K562 (cell line): ENCODE measurements around the gene FBXL13. TPM values are rescaled to one million over a fixed set of nuclear protein-coding genes. Genes with fewer than 3 reads are reported as not detected.

ENCODE experiments used
- ATF1 ChIP-seq, 2 experiments: fragments of 450-650 bp in 1 of 2; IDR thresholded peaks; 2 replicates each; pipeline ENCODE4 v1.6.1; 2016; ENCODE audit warnings: missing compliant biosample characterization in 1 of 2, missing genetic modification characterization in 1 of 2
- CREM ChIP-seq: IDR thresholded peaks from 2 replicates; pipeline ENCODE4 v1.6.1; 2014; ENCODE audit warnings: antibody characterized with exemption, low read depth
- EHMT2 ChIP-seq: fragments of 450-650 bp; IDR thresholded peaks from 2 replicates; pipeline ENCODE4 v1.6.1; 2018; ENCODE audit warnings: antibody characterized with exemption
- EP300 ChIP-seq: IDR thresholded peaks from 2 replicates; pipeline ENCODE4 v1.6.1; 2012; ENCODE audit warnings: low read length, improper control_type of control experiment
- FOSL1 ChIP-seq: fragments of 200-800 bp; sonication (Bioruptor generic); conservative IDR thresholded peaks from 2 replicates; pipeline ENCODE4 v1.6.1; 2016; ENCODE audit warnings: missing genetic modification characterization, missing compliant biosample characterization
- GATA2 ChIP-seq: sonication (generic); formaldehyde crosslinking; IDR thresholded peaks from 2 replicates; pipeline ENCODE4 v1.4.0; 2020; ENCODE audit warnings: mild to moderate bottlenecking, missing genetic modification reagents
- MBD2 ChIP-seq: sonication (generic); IDR thresholded peaks from 2 replicates; pipeline ENCODE4 v1.6.1; 2016; ENCODE audit warnings: low read depth, borderline replicate concordance
- MYC ChIP-seq, 2 experiments: fragments of 250-450 bp in 1 of 2; sonication (Bioruptor Pico) in 1 of 2; IDR thresholded peaks; 2 replicates each; pipeline versions ENCODE4 v1.5.1 to v1.6.1; 2012 to 2021; ENCODE audit warnings: low read depth in 2 of 2, borderline replicate concordance in 1 of 2, improper control_type of control experiment in 1 of 2, low read length in 1 of 2, mild to moderate bottlenecking in 1 of 2, moderate library complexity in 1 of 2
- NFE2L1 ChIP-seq: fragments of 450-650 bp; IDR thresholded peaks from 2 replicates; pipeline ENCODE4 v1.6.1; 2016; ENCODE audit warnings: missing genetic modification characterization, low read depth, mild to moderate bottlenecking, missing compliant biosample characterization, moderate library complexity, borderline replicate concordance
- NR3C1 ChIP-seq: sonication (generic); formaldehyde crosslinking; IDR thresholded peaks from 2 replicates; pipeline ENCODE4 v1.8.1; 2022; ENCODE audit warnings: missing genetic modification reagents
- PML ChIP-seq: IDR thresholded peaks from 2 replicates; pipeline ENCODE4 v1.6.1; 2012; ENCODE audit warnings: low read length, inconsistent platforms
- POLR2AphosphoS5 ChIP-seq: IDR thresholded peaks from 2 replicates; pipeline ENCODE4 v1.6.1; 2011; ENCODE audit warnings: mild to moderate bottlenecking, low read depth, low read length, moderate library complexity; ENCODE audit not compliant: control insufficient read depth, insufficient read depth
- SETDB1 ChIP-seq: IDR thresholded peaks from one replicate; pipeline ENCODE4 v1.6.1; 2012; ENCODE audit warnings: low read length, control low read depth, inconsistent platforms
- SMARCE1 ChIP-seq: fragments of 450-650 bp; IDR thresholded peaks from 2 replicates; pipeline ENCODE4 v1.7.1; 2016; ENCODE audit warnings: mild to moderate bottlenecking
- TCF3 ChIP-seq: sonication (generic); formaldehyde crosslinking; IDR thresholded peaks from 2 replicates; pipeline ENCODE4 v1.4.0; 2020; ENCODE audit warnings: mild to moderate bottlenecking, missing genetic modification reagents
- TEAD1 ChIP-seq, 2 experiments: fragments of 450-650 bp in 1 of 2; sonication (generic) in 1 of 2; formaldehyde crosslinking; IDR thresholded peaks; 2 replicates each; pipeline versions ENCODE4 v1.4.0 to v1.8.0; 2020 to 2022; ENCODE audit warnings: mild to moderate bottlenecking in 2 of 2, missing genetic modification reagents in 1 of 2
- TEAD4 ChIP-seq, 2 experiments: sonication (generic) in 1 of 2; formaldehyde crosslinking in 1 of 2; IDR thresholded peaks; 2 replicates each; pipeline versions ENCODE4 v1.6.1 to v1.8.0; 2012 to 2022; ENCODE audit warnings: borderline replicate concordance in 1 of 2, inconsistent platforms in 1 of 2, low read length in 1 of 2, mild to moderate bottlenecking in 1 of 2, missing genetic modification reagents in 1 of 2
- ZBTB17 ChIP-seq: fragments of 450-650 bp; formaldehyde crosslinking; IDR thresholded peaks from 2 replicates; pipeline ENCODE4 v1.4.0; 2020; ENCODE audit warnings: mild to moderate bottlenecking
- ZNF133 ChIP-seq: fragments of 250-450 bp; sonication (Bioruptor Pico); IDR thresholded peaks from 2 replicates; pipeline ENCODE4 v1.4.0; 2020; ENCODE audit warnings: mild to moderate bottlenecking
- ZNF217 ChIP-seq: sonication (generic); formaldehyde crosslinking; IDR thresholded peaks from 2 replicates; pipeline ENCODE4 v1.8.0; 2022; ENCODE audit warnings: mild to moderate bottlenecking, missing genetic modification reagents
- ZNF668 ChIP-seq: fragments of 250-450 bp; sonication (Bioruptor Pico); IDR thresholded peaks from 2 replicates; pipeline ENCODE4 v1.8.0; 2022; ENCODE audit warnings: mild to moderate bottlenecking, inconsistent platforms
- polyA plus RNA-seq, 8 experiments: library from polyadenylated mRNA; depleted of rRNA in 4 of 8; stranded (reverse) in 5 of 8; unstranded in 3 of 8; fragments of >200 nt; fragmentation: Nextera tagmentation in 2 of 8; fragmentation: Illumina TruSeq in 1 of 8; extraction: Ambion mirVana in 2 of 8; extraction: Trizol in 1 of 8; gene quantifications; 2 replicates each; pipeline versions ENCODE4 v1.2.1 to v1.2.3, GENCODE V29; 2011 to 2014; ENCODE audit warnings: inconsistent platforms in 1 of 8, missing spikeins in 1 of 8
- total RNA-seq, 7 experiments: library from RNA; depleted of rRNA in 6 of 7; stranded (reverse); fragments of >200 nt in 6 of 7; fragmentation: Illumina TruSeq in 2 of 7; extraction: Trizol in 2 of 7; gene quantifications; 2 replicates each; pipeline versions ENCODE4 v1.2.1 to v1.2.3, GENCODE V29; 2011 to 2021; ENCODE audit warnings: low replicate concordance in 1 of 7
- TF ChIP-seq, protein P1 (sequence below): sonication (generic); formaldehyde crosslinking; IDR thresholded peaks from 2 replicates; pipeline ENCODE4 v1.8.1; 2022; ENCODE audit warnings: missing genetic modification reagents
- TF ChIP-seq, protein P2 (sequence below): fragments of 250-450 bp; sonication (Bioruptor Pico); IDR thresholded peaks from 2 replicates; pipeline ENCODE4 v1.4.0; 2020; ENCODE audit warnings: mild to moderate bottlenecking
- TF ChIP-seq, protein P3 (sequence below): sonication (generic); formaldehyde crosslinking; IDR thresholded peaks from 2 replicates; pipeline ENCODE4 v1.8.0; 2023; ENCODE audit warnings: mild to moderate bottlenecking, missing genetic modification reagents

FBXL13 gene
- total and polyA plus RNA-seq, 9 of the 15 experiments (the other 6 are each of a cell fraction or from before 2014, with no cell fraction given): 16.3 to 55.0 (median 25.4) TPM

DNA sequence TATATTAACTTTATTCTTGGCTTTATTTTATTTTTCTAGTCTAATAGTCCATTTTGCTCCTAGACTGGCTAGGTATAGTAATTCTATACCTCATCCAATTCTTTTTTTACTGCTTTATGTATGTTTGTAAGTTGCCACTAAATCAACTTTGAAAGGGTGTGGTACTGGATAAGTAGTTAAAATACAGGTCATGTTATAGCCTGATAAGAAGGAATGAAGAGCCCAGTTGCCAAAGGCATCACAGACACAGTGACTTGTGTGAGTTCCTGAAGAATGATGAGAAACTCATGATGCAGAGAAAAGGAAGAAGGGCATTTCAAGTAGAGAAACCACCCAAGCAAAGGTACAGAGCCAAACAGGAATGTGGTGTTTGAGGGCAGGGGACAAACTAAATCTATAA, 47.0 kb upstream of the FBXL13 start (continued):
- TF ChIP-seq, protein P1, sequence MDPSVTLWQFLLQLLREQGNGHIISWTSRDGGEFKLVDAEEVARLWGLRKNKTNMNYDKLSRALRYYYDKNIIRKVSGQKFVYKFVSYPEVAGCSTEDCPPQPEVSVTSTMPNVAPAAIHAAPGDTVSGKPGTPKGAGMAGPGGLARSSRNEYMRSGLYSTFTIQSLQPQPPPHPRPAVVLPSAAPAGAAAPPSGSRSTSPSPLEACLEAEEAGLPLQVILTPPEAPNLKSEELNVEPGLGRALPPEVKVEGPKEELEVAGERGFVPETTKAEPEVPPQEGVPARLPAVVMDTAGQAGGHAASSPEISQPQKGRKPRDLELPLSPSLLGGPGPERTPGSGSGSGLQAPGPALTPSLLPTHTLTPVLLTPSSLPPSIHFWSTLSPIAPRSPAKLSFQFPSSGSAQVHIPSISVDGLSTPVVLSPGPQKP (CRISPR knock-in tag): no peak
- TF ChIP-seq EP300 (peak; percentile 72), ATF1 (CRISPR knock-in tag; IDR thresholded peaks at IDR 0.05) (no peak), ATF1 (tag; IDR thresholded peaks at IDR 0.05) (no peak), CREM (no peak), NR3C1 (CRISPR knock-in tag) (no peak), TEAD1 (CRISPR knock-in tag; IDR thresholded peaks at IDR 0.05) (no peak), NFE2L1 (tag) (no peak), MBD2 (no peak), GATA2 (CRISPR knock-in tag) (0 out of 2 replicates have a peak, but pooled peaks have one; percentile 6), POLR2AphosphoS5 (peak; percentile 58; the same call in 1 of the 2 replicates), MYC (IDR thresholded peaks at IDR 0.05; ENCODE audit: low read depth, low read length) (no peak), MYC (CRISPR knock-in tag; IDR thresholded peaks at IDR 0.05; ENCODE audit: borderline replicate concordance, low read depth) (no peak), PML (peak; percentile 40; the same call in 1 of the 2 replicates), TCF3 (CRISPR knock-in tag) (peak; percentile 92), SETDB1 (no peak), EHMT2 (0 out of 2 replicates have a peak, but pooled peaks have one; percentile 22), ZNF133 (CRISPR knock-in tag) (no peak), ZNF217 (CRISPR knock-in tag) (no peak), FOSL1 (tag) (peak; percentile 21; the same call in 1 of the 2 replicates), ZBTB17 (CRISPR knock-in tag) (no peak), SMARCE1 (0 out of 2 replicates have a peak, but pooled peaks have one; percentile 40), ZNF668 (no peak), TEAD4 (IDR thresholded peaks at IDR 0.05; ENCODE audit: low read length) (peak; percentile 89), TEAD4 (CRISPR knock-in tag; IDR thresholded peaks at IDR 0.05; ENCODE audit: borderline replicate concordance) (no peak)
- TF ChIP-seq, protein P2, sequence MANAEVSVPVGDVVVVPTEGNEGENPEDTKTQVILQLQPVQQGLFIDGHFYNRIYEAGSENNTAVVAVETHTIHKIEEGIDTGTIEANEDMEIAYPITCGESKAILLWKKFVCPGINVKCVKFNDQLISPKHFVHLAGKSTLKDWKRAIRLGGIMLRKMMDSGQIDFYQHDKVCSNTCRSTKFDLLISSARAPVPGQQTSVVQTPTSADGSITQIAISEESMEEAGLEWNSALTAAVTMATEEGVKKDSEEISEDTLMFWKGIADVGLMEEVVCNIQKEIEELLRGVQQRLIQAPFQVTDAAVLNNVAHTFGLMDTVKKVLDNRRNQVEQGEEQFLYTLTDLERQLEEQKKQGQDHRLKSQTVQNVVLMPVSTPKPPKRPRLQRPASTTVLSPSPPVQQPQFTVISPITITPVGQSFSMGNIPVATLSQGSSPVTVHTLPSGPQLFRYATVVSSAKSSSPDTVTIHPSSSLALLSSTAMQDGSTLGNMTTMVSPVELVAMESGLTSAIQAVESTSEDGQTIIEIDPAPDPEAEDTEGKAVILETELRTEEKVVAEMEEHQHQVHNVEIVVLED: no peak
- TF ChIP-seq, protein P3, sequence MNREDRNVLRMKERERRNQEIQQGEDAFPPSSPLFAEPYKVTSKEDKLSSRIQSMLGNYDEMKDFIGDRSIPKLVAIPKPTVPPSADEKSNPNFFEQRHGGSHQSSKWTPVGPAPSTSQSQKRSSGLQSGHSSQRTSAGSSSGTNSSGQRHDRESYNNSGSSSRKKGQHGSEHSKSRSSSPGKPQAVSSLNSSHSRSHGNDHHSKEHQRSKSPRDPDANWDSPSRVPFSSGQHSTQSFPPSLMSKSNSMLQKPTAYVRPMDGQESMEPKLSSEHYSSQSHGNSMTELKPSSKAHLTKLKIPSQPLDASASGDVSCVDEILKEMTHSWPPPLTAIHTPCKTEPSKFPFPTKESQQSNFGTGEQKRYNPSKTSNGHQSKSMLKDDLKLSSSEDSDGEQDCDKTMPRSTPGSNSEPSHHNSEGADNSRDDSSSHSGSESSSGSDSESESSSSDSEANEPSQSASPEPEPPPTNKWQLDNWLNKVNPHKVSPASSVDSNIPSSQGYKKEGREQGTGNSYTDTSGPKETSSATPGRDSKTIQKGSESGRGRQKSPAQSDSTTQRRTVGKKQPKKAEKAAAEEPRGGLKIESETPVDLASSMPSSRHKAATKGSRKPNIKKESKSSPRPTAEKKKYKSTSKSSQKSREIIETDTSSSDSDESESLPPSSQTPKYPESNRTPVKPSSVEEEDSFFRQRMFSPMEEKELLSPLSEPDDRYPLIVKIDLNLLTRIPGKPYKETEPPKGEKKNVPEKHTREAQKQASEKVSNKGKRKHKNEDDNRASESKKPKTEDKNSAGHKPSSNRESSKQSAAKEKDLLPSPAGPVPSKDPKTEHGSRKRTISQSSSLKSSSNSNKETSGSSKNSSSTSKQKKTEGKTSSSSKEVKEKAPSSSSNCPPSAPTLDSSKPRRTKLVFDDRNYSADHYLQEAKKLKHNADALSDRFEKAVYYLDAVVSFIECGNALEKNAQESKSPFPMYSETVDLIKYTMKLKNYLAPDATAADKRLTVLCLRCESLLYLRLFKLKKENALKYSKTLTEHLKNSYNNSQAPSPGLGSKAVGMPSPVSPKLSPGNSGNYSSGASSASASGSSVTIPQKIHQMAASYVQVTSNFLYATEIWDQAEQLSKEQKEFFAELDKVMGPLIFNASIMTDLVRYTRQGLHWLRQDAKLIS (CRISPR knock-in tag): no peak
